ENCODE measurements around the gene GMFB.

Gene GMFB

GRCh38 chr14:54428527-54428926 is 60.3 kb downstream of the GMFB start:
- no peak for ATAC-seq
- no peak for TF ChIP-seq TSHZ2 (CRISPR knock-in tag; IDR thresholded peaks at IDR 0.05)
- TF ChIP-seq ZFP30 (CRISPR knock-in tag; IDR thresholded peaks at IDR 0.05) = no peak
- no peak for TF ChIP-seq ESRRG (CRISPR knock-in tag; IDR thresholded peaks at IDR 0.05)
- TF ChIP-seq RARB (CRISPR knock-in tag; IDR thresholded peaks at IDR 0.05) = no peak
- TF ChIP-seq PATZ1 (CRISPR knock-in tag; IDR thresholded peaks at IDR 0.05; ENCODE audit: borderline replicate concordance) = no peak
- no peak for TF ChIP-seq ZNF8 (CRISPR knock-in tag; IDR thresholded peaks at IDR 0.05)
- no peak for TF ChIP-seq TCF4 (CRISPR knock-in tag; IDR thresholded peaks at IDR 0.05; ENCODE audit: borderline replicate concordance)
- TF ChIP-seq ZNF70 (CRISPR knock-in tag; IDR thresholded peaks at IDR 0.05) = no peak
- no peak for TF ChIP-seq TOX (CRISPR knock-in tag; IDR thresholded peaks at IDR 0.05; ENCODE audit: borderline replicate concordance)
- no peak for TF ChIP-seq ZNF565 (CRISPR knock-in tag; conservative IDR thresholded peaks at IDR 0.05; ENCODE audit: low read depth)

DNA sequence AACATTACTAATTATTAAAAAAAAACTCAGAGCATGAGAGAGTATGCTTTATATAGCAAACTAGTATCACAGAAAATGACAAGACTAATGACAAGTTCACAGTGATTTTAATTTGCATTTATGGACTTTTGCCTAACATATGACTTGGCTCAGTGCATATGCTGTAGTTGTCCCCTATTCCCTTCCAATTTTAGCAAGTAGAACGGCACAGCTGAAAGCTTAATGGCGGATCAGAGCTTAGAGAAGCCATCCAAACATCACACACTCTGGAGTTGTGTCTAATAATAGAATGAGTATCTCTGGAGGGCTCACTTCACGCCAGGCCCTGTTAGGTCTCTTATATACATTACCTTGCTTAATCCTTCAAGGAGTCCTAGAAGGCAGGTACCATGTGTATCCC is 60.9 kb downstream of the GMFB start:
- TF ChIP-seq PATZ1 (CRISPR knock-in tag; IDR thresholded peaks at IDR 0.05; ENCODE audit: borderline replicate concordance) (no peak), ZFP3 (CRISPR knock-in tag; IDR thresholded peaks at IDR 0.05) (no peak), RARB (CRISPR knock-in tag; IDR thresholded peaks at IDR 0.05) (no peak), BACH2 (CRISPR knock-in tag; IDR thresholded peaks at IDR 0.05; ENCODE audit: borderline replicate concordance) (no peak), PPARA (CRISPR knock-in tag; IDR thresholded peaks at IDR 0.05; ENCODE audit: borderline replicate concordance) (no peak), TOX (CRISPR knock-in tag; IDR thresholded peaks at IDR 0.05; ENCODE audit: borderline replicate concordance) (no peak), TSHZ2 (CRISPR knock-in tag; IDR thresholded peaks at IDR 0.05) (no peak), ESRRG (CRISPR knock-in tag; IDR thresholded peaks at IDR 0.05) (no peak), CSDC2 (CRISPR knock-in tag; IDR thresholded peaks at IDR 0.05) (no peak), ISL1 (CRISPR knock-in tag; IDR thresholded peaks at IDR 0.05) (no peak), TCF4 (CRISPR knock-in tag; IDR thresholded peaks at IDR 0.05; ENCODE audit: borderline replicate concordance) (no peak), SNAI2 (CRISPR knock-in tag; IDR thresholded peaks at IDR 0.05) (no peak), ZNF8 (CRISPR knock-in tag; IDR thresholded peaks at IDR 0.05) (no peak), ZNF70 (CRISPR knock-in tag; IDR thresholded peaks at IDR 0.05) (no peak), OSR1 (CRISPR knock-in tag; IDR thresholded peaks at IDR 0.05) (no peak), ZFP30 (CRISPR knock-in tag; IDR thresholded peaks at IDR 0.05) (no peak)
- ATAC-seq = no peak

DNA sequence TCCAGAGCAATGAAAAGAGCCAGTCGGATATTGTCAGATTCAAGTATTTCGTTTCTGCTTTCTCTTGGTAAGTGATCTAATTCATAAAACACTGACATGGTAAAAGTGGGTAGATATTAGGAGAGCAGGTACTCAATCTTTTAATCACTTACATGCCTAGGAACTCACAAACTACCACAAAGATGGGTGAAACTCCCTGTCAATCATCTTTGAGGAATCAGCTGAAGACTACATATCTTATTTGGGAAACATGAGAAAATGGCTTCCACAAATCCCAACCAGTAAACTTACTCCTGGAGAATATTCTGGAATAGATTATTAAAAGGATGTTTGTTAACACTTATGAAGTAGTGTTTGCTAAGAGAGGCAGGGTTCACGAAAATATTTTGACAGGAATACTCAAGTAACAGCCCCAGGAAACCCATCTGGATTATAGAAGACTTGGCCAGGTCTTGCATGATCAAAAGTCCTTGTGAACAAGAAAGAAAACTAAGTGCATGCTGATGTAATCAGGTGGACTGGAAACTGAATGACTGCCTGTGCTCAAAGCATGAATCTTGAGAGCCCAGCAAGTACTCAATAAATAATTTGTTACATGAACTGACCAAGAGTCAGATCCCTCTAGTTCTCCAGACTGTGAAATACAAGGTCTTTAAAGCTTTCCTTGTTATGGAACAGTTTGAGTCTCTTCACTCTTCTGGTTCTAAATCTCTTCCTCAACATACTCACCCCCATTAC is 63.1 kb downstream of the GMFB start:
- no peak for ATAC-seq
- TF ChIP-seq CSRNP3 (CRISPR knock-in tag; IDR thresholded peaks at IDR 0.05) (no peak), BACH2 (CRISPR knock-in tag; IDR thresholded peaks at IDR 0.05; ENCODE audit: borderline replicate concordance) (no peak), PATZ1 (CRISPR knock-in tag; IDR thresholded peaks at IDR 0.05; ENCODE audit: borderline replicate concordance) (no peak), ZC3H10 (CRISPR knock-in tag; IDR thresholded peaks at IDR 0.05) (no peak), GLIS3 (CRISPR knock-in tag; IDR thresholded peaks at IDR 0.05) (no peak), ZNF8 (CRISPR knock-in tag; IDR thresholded peaks at IDR 0.05) (no peak), RARB (CRISPR knock-in tag; IDR thresholded peaks at IDR 0.05) (no peak), PPARA (CRISPR knock-in tag; IDR thresholded peaks at IDR 0.05; ENCODE audit: borderline replicate concordance) (no peak), ZNF70 (CRISPR knock-in tag; IDR thresholded peaks at IDR 0.05) (no peak), CREB5 (CRISPR knock-in tag; IDR thresholded peaks at IDR 0.05; ENCODE audit: low read depth) (no peak), ZNF565 (CRISPR knock-in tag; conservative IDR thresholded peaks at IDR 0.05; ENCODE audit: low read depth) (no peak), ESRRG (CRISPR knock-in tag; IDR thresholded peaks at IDR 0.05) (no peak)

All from SK-N-SH treated with all-trans-retinoic acid at 6 μM for 48 hours (cell line).